Measurements from ENCODE around the gene EIF3I. TPM values are rescaled to one million over a fixed set of nuclear protein-coding genes. Genes with fewer than 3 reads are reported as not detected.

Gene EIF3I
- total RNA-seq, 1 donor from 2014 or later: 171 TPM

DNA sequence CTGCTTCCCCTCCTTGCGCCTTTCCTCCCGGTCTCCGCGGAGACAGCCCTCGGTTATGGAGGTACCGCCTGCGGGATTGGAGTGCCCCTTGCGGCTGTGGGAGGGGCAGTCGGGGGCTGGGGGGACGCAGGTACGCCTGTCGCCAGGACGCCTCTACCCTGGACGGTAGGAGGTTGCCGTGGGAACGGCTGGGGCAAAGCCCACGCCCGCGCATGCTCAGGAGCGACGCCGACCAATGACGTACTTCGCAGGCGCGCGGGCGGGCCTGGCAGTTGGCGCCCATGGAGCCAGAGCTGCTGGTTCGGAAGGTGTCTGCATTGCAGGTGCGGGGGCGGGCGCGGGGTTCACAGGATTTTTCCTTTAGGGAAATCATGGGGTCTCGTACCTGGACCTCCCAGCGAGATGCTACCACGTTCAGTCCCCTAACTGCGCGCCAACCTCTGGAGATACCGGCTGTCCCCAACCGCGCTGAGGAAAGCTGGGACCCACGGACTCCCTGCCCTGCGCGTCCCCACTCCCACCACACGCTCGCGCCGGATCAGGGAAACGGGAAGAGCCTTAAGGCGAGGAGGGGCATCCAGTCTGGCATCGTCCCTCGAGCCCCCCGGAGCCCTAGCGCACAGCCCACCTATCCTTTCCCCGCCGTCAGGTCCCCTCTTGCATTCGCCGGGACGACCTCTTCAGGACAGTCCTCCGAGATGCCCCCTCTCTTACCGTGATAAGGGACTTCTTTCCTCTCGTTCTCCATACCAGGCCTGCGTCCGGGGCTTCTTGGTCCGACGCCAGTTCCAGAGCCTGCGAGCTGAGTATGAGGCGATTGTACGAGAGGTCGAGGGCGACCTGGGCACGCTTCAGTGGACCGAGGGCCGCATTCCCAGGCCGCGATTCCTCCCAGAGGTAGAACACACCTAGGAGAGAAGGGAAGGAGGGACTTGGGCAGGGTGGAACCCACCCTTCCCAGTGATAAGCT is 16.5 kb upstream of the EIF3I start, which contains the start of gene IQCC:
IQCC (plus strand) TSS at position 271 of the 970 bp plus-strand sequence; CDS start at position 282, 11 bp downstream.
- Histone ChIP-seq H3K9ac (ENCODE audit: low read depth in 1 of 3, low read length in 3 of 3) (peak within 1 kb of the TSS; percentile 83 to 94 (median 88)), H3K27ac (ENCODE audit: low read depth, low read length) (peak within 1 kb of the TSS; percentile 56), H3K9me3 (ENCODE audit: control insufficient read depth in 3 of 3, low read length in 3 of 3) (no peaks in the 10 kb centered on the region), H3K4me3 (ENCODE audit: low read length in 3 of 3) (peak within 1 kb of the TSS; percentile 85 to 93 (median 86)), H3K27me3 (ENCODE audit: control insufficient read depth in 3 of 3, insufficient read depth in 3 of 3, low read length in 3 of 3) (no peaks in the 10 kb centered on the region), H3K4me1 (ENCODE audit: control insufficient read depth in 3 of 3, insufficient read depth in 3 of 3, low read length in 3 of 3) (peaks cover 41 to 46% (median 44%) of the 10 kb centered on the region in 3 donors), H3K36me3 (ENCODE audit: control insufficient read depth in 3 of 3, insufficient read depth in 3 of 3, low read length in 3 of 3) (peaks cover 0 to 24% (median 12%) of the 10 kb centered on the region in 3 donors)

DNA sequence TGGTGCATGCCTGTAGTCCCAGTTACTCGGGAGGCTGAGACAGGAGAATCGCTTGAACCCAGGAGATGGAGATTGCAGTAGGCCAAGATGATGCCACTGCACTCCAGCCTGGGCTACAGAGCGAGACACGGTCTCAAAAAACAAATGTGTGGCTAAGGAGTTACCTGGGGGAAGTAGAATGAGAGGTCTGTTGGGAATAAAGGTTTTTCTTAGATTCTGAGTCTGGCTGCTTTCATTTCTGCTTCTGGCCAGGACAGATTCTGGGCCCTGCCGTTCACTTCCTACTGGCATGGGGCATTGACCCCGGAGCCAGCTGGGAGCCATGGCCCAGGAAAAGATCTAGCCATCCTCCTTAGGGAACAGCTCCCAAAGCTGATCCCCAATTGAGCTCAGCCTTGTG is 13.7 kb upstream of the EIF3I start:
- H3K9me3 ChIP-seq (ENCODE audit: control insufficient read depth in 3 of 3, low read length in 3 of 3): no peaks in the 10 kb centered on the region
- peaks cover 25 to 30% (median 29%) of the 10 kb centered on the region in 3 donors for H3K4me1 ChIP-seq (ENCODE audit: control insufficient read depth in 3 of 3, insufficient read depth in 3 of 3, low read length in 3 of 3)
- H3K27ac ChIP-seq (ENCODE audit: low read depth, low read length): peak overlapping the region; percentile 12
- no peaks in the 10 kb centered on the region for H3K27me3 ChIP-seq (ENCODE audit: control insufficient read depth in 3 of 3, insufficient read depth in 3 of 3, low read length in 3 of 3)
- peaks cover 0 to 18% (median 12%) of the 10 kb centered on the region in 3 donors for H3K36me3 ChIP-seq (ENCODE audit: control insufficient read depth in 3 of 3, insufficient read depth in 3 of 3, low read length in 3 of 3)
- H3K4me3 ChIP-seq (ENCODE audit: low read length in 3 of 3): no peak overlapping the region
- no peak overlapping the region for H3K9ac ChIP-seq (ENCODE audit: low read depth in 1 of 3, low read length in 3 of 3)

DNA sequence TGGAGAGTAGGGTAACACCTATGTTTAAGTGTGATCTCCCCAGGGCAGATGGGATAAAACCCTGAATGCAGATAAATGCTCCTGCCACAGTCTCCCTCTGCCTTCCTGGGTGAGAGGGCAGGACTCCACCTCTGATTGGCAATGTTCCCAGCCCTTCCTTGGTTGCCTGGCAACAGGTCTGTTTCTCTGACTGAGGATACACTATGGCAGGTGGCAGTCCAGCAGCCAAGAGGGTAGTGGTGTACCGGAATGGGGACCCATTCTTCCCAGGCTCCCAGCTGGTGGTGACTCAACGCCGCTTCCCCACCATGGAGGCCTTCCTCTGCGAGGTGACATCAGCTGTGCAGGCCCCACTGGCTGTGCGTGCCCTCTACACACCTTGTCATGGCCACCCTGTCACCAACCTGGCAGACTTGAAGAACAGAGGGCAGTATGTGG is 13.3 kb upstream of the EIF3I start, which contains the start of gene DCDC2B:
DCDC2B (plus strand) TSS at position 199 of the 438 bp plus-strand sequence; CDS start at position 204, 5 bp downstream.
- no peaks in the 10 kb centered on the region for H3K27me3 ChIP-seq (ENCODE audit: control insufficient read depth in 3 of 3, insufficient read depth in 3 of 3, low read length in 3 of 3)
- peak within 1 kb of the TSS in 1 of 3 donors; percentile 16 for H3K9ac ChIP-seq (ENCODE audit: low read depth in 1 of 3, low read length in 3 of 3)
- H3K36me3 ChIP-seq (ENCODE audit: control insufficient read depth in 3 of 3, insufficient read depth in 3 of 3, low read length in 3 of 3): peaks cover 0 to 14% (median 8%) of the 10 kb centered on the region in 3 donors
- H3K4me1 ChIP-seq (ENCODE audit: control insufficient read depth in 3 of 3, insufficient read depth in 3 of 3, low read length in 3 of 3): peaks cover 25 to 30% (median 29%) of the 10 kb centered on the region in 3 donors
- no peak within 1 kb of the TSS for H3K4me3 ChIP-seq (ENCODE audit: low read length in 3 of 3)
- peak within 1 kb of the TSS; percentile 12 for H3K27ac ChIP-seq (ENCODE audit: low read depth, low read length)
- no peaks in the 10 kb centered on the region for H3K9me3 ChIP-seq (ENCODE audit: control insufficient read depth in 3 of 3, low read length in 3 of 3)

DNA sequence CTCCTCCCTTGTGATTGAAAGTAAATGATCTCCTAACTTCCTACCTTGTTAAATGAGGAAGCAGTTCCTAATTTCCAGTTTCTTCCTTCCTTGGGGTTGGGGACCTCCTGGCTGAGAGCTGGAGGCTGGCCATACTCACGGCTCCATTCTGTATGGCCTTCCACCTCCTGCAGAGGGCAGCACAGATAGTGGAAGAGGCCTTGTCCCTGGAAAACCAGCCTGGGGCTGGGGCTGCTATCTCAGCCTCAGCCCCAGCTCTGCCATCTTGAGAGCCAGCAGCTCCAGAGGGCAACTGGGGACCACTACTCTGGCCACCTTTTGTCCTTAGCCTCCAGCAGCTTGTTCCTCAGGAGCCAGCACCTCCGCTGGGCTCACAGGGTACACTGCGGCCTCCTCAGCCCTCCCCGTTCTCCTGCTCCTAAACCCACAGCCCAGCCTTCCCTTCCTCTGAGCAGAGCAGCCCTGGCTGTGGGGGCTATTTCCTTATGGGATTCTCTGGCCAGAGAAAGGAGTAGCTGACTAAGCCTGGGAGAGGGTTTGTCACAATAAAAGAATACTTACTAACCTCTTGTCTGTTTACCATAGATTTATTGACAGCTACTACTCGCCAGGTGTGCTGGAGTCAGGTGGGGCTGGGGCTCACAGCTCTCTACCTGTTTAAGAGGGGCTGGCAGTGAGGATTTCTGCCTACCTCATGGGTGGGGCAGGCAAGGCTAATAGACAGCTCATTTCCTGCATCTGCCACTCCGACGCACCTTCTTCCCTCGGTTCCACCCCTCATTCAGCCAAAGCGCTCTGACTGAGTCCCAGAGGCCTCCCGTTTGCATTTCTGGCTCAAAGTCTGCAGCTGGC is 6.4 kb upstream of the EIF3I start:
- no peaks in the 10 kb centered on the region for H3K9me3 ChIP-seq (ENCODE audit: control insufficient read depth in 3 of 3, low read length in 3 of 3)
- no peak overlapping the region for H3K27ac ChIP-seq (ENCODE audit: low read depth, low read length)
- no peaks in the 10 kb centered on the region for H3K27me3 ChIP-seq (ENCODE audit: control insufficient read depth in 3 of 3, insufficient read depth in 3 of 3, low read length in 3 of 3)
- peak overlapping the region in 1 of 3 donors; percentile 40 for H3K9ac ChIP-seq (ENCODE audit: low read depth in 1 of 3, low read length in 3 of 3)
- peaks cover 3 to 8% (median 7%) of the 10 kb centered on the region in 3 donors for H3K4me1 ChIP-seq (ENCODE audit: control insufficient read depth in 3 of 3, insufficient read depth in 3 of 3, low read length in 3 of 3)
- peaks cover 29 to 35% (median 32%) of the 10 kb centered on the region in 3 donors for H3K36me3 ChIP-seq (ENCODE audit: control insufficient read depth in 3 of 3, insufficient read depth in 3 of 3, low read length in 3 of 3)
- H3K4me3 ChIP-seq (ENCODE audit: low read length in 3 of 3): no peak overlapping the region

DNA sequence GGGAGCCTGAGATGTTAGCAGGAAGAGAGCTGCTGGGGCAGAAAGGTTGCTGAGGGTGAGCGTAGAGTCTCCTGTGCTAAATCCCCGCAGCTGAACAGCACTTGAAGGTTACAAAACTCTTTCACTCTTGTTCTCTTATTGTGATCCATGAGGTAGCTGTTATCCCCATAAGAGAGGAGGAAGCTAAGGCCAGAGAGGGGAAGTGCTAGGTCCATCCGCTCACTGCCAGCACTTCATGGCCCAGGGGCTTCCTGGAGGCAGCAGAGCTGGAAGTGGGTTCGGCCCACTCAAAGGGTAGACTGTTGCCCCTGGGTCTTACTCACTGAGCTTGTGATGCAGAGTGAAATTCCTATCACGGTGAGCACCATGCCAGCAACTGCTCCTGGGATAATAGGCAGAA is 5.6 kb upstream of the EIF3I start:
- H3K27ac ChIP-seq (ENCODE audit: low read depth, low read length): no peak overlapping the region
- H3K36me3 ChIP-seq (ENCODE audit: control insufficient read depth in 3 of 3, insufficient read depth in 3 of 3, low read length in 3 of 3): peaks cover 29 to 35% (median 32%) of the 10 kb centered on the region in 3 donors
- H3K4me1 ChIP-seq (ENCODE audit: control insufficient read depth in 3 of 3, insufficient read depth in 3 of 3, low read length in 3 of 3): peaks cover 10 to 15% (median 15%) of the 10 kb centered on the region in 3 donors
- no peaks in the 10 kb centered on the region for H3K9me3 ChIP-seq (ENCODE audit: control insufficient read depth in 3 of 3, low read length in 3 of 3)
- H3K27me3 ChIP-seq (ENCODE audit: control insufficient read depth in 3 of 3, insufficient read depth in 3 of 3, low read length in 3 of 3): no peaks in the 10 kb centered on the region
- no peak overlapping the region for H3K4me3 ChIP-seq (ENCODE audit: low read length in 3 of 3)
- peak overlapping the region in 1 of 3 donors; percentile 40 for H3K9ac ChIP-seq (ENCODE audit: low read depth in 1 of 3, low read length in 3 of 3)

DNA sequence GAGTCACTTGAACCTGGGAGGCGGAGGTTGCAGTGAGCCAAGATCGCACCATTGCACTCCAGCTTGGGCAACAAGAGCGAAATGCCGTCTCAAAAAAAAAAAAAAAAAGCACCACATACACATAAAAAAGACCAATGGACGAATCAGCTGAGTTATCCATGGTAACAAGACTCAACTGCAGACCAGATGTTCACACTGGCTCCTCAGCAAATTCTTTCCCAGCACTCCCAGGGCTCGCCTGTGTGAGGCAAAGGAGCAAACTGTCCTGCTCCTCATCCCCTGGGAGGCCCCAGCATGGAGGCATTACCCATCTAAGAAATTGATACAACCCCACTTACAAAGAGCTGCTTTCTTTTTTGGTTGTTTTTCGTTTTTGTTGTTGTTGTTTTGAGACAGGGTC is 3.2 kb upstream of the EIF3I start:
- H3K4me3 ChIP-seq (ENCODE audit: low read length in 3 of 3): no peak overlapping the region
- H3K9me3 ChIP-seq (ENCODE audit: control insufficient read depth in 3 of 3, low read length in 3 of 3): no peaks in the 10 kb centered on the region
- H3K36me3 ChIP-seq (ENCODE audit: control insufficient read depth in 3 of 3, insufficient read depth in 3 of 3, low read length in 3 of 3): peaks cover 34 to 39% (median 37%) of the 10 kb centered on the region in 3 donors
- no peak overlapping the region for H3K9ac ChIP-seq (ENCODE audit: low read depth in 1 of 3, low read length in 3 of 3)
- peaks cover 24 to 31% (median 28%) of the 10 kb centered on the region in 3 donors for H3K4me1 ChIP-seq (ENCODE audit: control insufficient read depth in 3 of 3, insufficient read depth in 3 of 3, low read length in 3 of 3)
- no peak overlapping the region for H3K27ac ChIP-seq (ENCODE audit: low read depth, low read length)
- H3K27me3 ChIP-seq (ENCODE audit: control insufficient read depth in 3 of 3, insufficient read depth in 3 of 3, low read length in 3 of 3): no peaks in the 10 kb centered on the region

DNA sequence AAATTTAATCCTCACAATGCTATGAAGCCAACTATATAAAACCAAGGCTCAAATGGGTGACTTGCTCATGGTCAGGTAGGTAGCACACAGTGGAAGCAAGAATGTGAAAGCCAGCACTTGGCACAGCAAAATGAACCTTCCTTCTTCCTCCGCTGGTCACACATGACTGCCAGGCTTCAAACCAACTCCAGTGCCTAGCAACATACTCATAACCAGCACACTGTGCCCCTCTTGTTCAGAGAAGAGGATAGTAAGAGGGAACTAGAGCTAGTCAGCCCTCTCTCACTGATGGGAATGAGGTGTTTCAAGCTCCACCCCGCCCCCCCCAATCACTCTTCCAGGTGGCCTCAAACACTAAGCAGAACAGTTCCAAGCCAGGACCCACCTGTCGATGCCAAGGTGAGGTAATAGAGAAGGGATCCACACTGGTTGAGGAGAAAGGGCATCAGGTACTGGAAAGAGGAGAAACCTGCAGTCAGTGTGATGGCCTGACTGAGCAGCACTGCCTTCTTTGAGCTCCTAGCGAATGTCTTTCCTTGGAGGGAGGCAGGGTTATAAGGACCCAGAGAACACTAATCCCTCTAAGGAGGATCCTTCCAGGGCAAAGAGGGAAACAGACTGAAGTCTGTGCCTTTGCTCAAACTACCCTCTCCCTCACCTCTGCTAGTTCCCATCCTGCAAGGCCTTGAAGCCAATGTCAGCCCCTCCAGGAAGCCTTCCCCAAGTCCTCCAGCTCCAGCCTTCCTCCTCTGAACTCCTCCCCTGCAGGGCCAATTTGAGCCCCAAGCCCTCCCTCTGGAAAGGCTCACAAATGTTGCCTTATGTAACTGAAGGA is 1.2 kb upstream of the EIF3I start:
- Histone ChIP-seq H3K4me1 (ENCODE audit: control insufficient read depth in 3 of 3, insufficient read depth in 3 of 3, low read length in 3 of 3) (peaks cover 27 to 30% (median 28%) of the 10 kb centered on the region in 3 donors), H3K4me3 (ENCODE audit: low read length in 3 of 3) (peak overlapping the region; percentile 94 to 99 (median 97)), H3K27me3 (ENCODE audit: control insufficient read depth in 3 of 3, insufficient read depth in 3 of 3, low read length in 3 of 3) (no peaks in the 10 kb centered on the region), H3K27ac (ENCODE audit: low read depth, low read length) (no peak overlapping the region), H3K36me3 (ENCODE audit: control insufficient read depth in 3 of 3, insufficient read depth in 3 of 3, low read length in 3 of 3) (peaks cover 34 to 37% (median 35%) of the 10 kb centered on the region in 3 donors), H3K9ac (ENCODE audit: low read depth in 1 of 3, low read length in 3 of 3) (peak overlapping the region; percentile 96 to 99 (median 98)), H3K9me3 (ENCODE audit: control insufficient read depth in 3 of 3, low read length in 3 of 3) (no peaks in the 10 kb centered on the region)

DNA sequence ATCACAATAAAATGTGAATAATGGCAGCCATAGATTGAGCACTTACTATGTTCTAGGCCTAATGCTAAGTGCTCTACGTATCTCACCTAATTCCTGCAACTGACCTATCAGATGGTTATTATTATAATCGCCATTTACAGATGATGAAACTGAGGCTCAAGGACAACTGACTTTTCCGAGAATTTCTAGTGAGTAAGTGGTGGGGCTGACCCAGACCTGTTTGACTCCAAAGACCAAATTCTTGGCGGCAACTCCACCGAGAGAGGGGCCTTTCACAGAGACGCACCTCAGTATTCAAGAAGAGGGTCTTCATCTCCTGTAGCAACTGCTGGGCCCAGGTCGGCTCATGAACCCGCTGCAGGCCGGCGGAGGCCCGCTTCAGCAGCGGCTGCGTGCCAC is 627 bp upstream of the EIF3I start:
- no peaks in the 10 kb centered on the region for H3K27me3 ChIP-seq (ENCODE audit: control insufficient read depth in 3 of 3, insufficient read depth in 3 of 3, low read length in 3 of 3)
- H3K36me3 ChIP-seq (ENCODE audit: control insufficient read depth in 3 of 3, insufficient read depth in 3 of 3, low read length in 3 of 3): peaks cover 33 to 35% (median 33%) of the 10 kb centered on the region in 3 donors
- peak overlapping the region; percentile 97 for H3K27ac ChIP-seq (ENCODE audit: low read depth, low read length)
- peak overlapping the region; percentile 96 to 99 (median 98) for H3K9ac ChIP-seq (ENCODE audit: low read depth in 1 of 3, low read length in 3 of 3)
- H3K4me3 ChIP-seq (ENCODE audit: low read length in 3 of 3): peak overlapping the region; percentile 94 to 99 (median 97)
- H3K4me1 ChIP-seq (ENCODE audit: control insufficient read depth in 3 of 3, insufficient read depth in 3 of 3, low read length in 3 of 3): peaks cover 26 to 30% (median 27%) of the 10 kb centered on the region in 3 donors
- H3K9me3 ChIP-seq (ENCODE audit: control insufficient read depth in 3 of 3, low read length in 3 of 3): no peaks in the 10 kb centered on the region

DNA sequence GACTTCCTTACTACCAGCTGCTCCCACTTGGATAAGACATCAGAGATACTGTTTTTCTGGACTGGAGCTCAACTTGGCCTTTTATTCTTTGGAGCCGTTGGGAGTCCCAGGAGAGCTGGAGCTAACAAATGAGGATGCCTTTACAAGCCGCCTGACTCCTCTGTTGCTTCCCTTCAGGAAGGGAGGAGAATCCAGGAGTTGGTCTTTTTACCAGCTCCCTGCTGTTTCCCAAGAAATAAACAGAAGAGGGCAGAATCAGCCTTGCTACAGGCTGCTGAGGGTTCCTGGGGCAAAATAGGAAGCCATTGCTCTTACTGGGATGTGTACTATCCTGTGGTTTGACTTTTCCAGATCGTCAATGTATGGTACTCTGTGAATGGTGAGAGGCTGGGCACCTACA is 1.5 kb downstream of the EIF3I start:
- H3K9me3 ChIP-seq (ENCODE audit: control insufficient read depth in 3 of 3, low read length in 3 of 3): no peaks in the 10 kb centered on the region
- peak overlapping the region in 1 of 3 donors; percentile 54 for H3K4me3 ChIP-seq (ENCODE audit: low read length in 3 of 3)
- peaks cover 26 to 30% (median 27%) of the 10 kb centered on the region in 3 donors for H3K4me1 ChIP-seq (ENCODE audit: control insufficient read depth in 3 of 3, insufficient read depth in 3 of 3, low read length in 3 of 3)
- peak overlapping the region; percentile 1 to 57 (median 45) for H3K9ac ChIP-seq (ENCODE audit: low read depth in 1 of 3, low read length in 3 of 3)
- no peaks in the 10 kb centered on the region for H3K27me3 ChIP-seq (ENCODE audit: control insufficient read depth in 3 of 3, insufficient read depth in 3 of 3, low read length in 3 of 3)
- peak overlapping the region; percentile 97 for H3K27ac ChIP-seq (ENCODE audit: low read depth, low read length)
- peaks cover 38 to 46% (median 42%) of the 10 kb centered on the region in 3 donors for H3K36me3 ChIP-seq (ENCODE audit: control insufficient read depth in 3 of 3, insufficient read depth in 3 of 3, low read length in 3 of 3)
